Measurements from ENCODE around the gene VEGFB.

- TF ChIP-seq, protein P1, sequence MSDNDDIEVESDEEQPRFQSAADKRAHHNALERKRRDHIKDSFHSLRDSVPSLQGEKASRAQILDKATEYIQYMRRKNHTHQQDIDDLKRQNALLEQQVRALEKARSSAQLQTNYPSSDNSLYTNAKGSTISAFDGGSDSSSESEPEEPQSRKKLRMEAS (IDR thresholded peaks at IDR 0.05): no peak
- TF ChIP-seq PHF8 (IDR thresholded peaks at IDR 0.05; ENCODE audit: borderline replicate concordance, low read depth) (no peak), EP300 (IDR thresholded peaks at IDR 0.05) (no peak)
- TF ChIP-seq, protein P2, sequence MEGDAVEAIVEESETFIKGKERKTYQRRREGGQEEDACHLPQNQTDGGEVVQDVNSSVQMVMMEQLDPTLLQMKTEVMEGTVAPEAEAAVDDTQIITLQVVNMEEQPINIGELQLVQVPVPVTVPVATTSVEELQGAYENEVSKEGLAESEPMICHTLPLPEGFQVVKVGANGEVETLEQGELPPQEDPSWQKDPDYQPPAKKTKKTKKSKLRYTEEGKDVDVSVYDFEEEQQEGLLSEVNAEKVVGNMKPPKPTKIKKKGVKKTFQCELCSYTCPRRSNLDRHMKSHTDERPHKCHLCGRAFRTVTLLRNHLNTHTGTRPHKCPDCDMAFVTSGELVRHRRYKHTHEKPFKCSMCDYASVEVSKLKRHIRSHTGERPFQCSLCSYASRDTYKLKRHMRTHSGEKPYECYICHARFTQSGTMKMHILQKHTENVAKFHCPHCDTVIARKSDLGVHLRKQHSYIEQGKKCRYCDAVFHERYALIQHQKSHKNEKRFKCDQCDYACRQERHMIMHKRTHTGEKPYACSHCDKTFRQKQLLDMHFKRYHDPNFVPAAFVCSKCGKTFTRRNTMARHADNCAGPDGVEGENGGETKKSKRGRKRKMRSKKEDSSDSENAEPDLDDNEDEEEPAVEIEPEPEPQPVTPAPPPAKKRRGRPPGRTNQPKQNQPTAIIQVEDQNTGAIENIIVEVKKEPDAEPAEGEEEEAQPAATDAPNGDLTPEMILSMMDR (IDR thresholded peaks at IDR 0.05): no peak
- TF ChIP-seq, protein P3, sequence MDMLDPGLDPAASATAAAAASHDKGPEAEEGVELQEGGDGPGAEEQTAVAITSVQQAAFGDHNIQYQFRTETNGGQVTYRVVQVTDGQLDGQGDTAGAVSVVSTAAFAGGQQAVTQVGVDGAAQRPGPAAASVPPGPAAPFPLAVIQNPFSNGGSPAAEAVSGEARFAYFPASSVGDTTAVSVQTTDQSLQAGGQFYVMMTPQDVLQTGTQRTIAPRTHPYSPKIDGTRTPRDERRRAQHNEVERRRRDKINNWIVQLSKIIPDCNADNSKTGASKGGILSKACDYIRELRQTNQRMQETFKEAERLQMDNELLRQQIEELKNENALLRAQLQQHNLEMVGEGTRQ (IDR thresholded peaks at IDR 0.05): no peak
Measured at GRCh38 chr11:64201543-64201942, 32.8 kb upstream of the VEGFB start.

Measured in A549 (cell line).